Chondrocyte (in vitro differentiated cells): Measurements from ENCODE around the gene PFAS. TPM values are rescaled to one million over a fixed set of nuclear protein-coding genes. Genes with fewer than 3 reads are reported as not detected.

Experiments
- DNase-seq: peaks from one replicate; pipeline ENCODE4 v3.0.0; 2021; ENCODE audit warnings: mixed read lengths, low spot score
- H3K27ac Mint-ChIP-seq: one replicate; pipeline ENCODE4 v1.8.0; 2021; ENCODE audit warnings: mild to moderate bottlenecking, moderate library complexity, mixed read lengths; ENCODE audit not compliant: unreplicated experiment
- H3K27me3 Mint-ChIP-seq: 2 replicates; pipeline ENCODE4 v1.8.0; 2021; ENCODE audit warnings: low read depth, mixed read lengths
- H3K36me3 Mint-ChIP-seq: 2 replicates; pipeline ENCODE4 v1.8.0; 2021; ENCODE audit warnings: low read depth, mixed read lengths
- H3K4me1 Mint-ChIP-seq: 2 replicates; pipeline ENCODE4 v1.8.0; 2021; ENCODE audit warnings: low read depth, mild to moderate bottlenecking, mixed read lengths
- H3K4me3 Mint-ChIP-seq: one replicate; pipeline ENCODE4 v1.8.0; 2021; ENCODE audit warnings: mild to moderate bottlenecking, moderate library complexity, mixed read lengths; ENCODE audit not compliant: unreplicated experiment
- H3K9me3 Mint-ChIP-seq: 2 replicates; pipeline ENCODE4 v1.8.0; 2021; ENCODE audit warnings: low read depth, mixed read lengths
- CTCF ChIP-seq: fragments of 200-600 bp; sonication (generic); IDR thresholded peaks from 2 replicates; pipeline ENCODE4 v1.5.0; 2021; ENCODE audit warnings: antibody characterized with exemption, mild to moderate bottlenecking, moderate library complexity
- total RNA-seq: library from RNA; stranded (reverse); gene quantifications from 3 replicates; pipeline ENCODE4 v1.2.1, GENCODE V29; 2021

PFAS gene
- total RNA-seq, 1 donor from 2014 or later: 32.7 TPM

GRCh38 chr17:8222380-8222629, 26.8 kb upstream of the PFAS start:
- peak overlapping the region; percentile 96 for H3K4me3 Mint-ChIP-seq
- H3K27ac Mint-ChIP-seq: peak overlapping the region; percentile 99
- H3K36me3 Mint-ChIP-seq: no peaks in the 10 kb centered on the region
- TF ChIP-seq CTCF: no peak
- DNase-seq: no peak
- peaks cover 50% of the 10 kb centered on the region for H3K4me1 Mint-ChIP-seq
- H3K9me3 Mint-ChIP-seq: no peaks in the 10 kb centered on the region
- H3K27me3 Mint-ChIP-seq: no peaks in the 10 kb centered on the region

- H3K27me3 Mint-ChIP-seq: no peaks in the 10 kb centered on the region
- no peaks in the 10 kb centered on the region for H3K36me3 Mint-ChIP-seq
- no peak for TF ChIP-seq CTCF
- H3K4me3 Mint-ChIP-seq: peak overlapping the region; percentile 96
- peaks cover 54% of the 10 kb centered on the region for H3K4me1 Mint-ChIP-seq
- peak overlapping the region; percentile 99 for H3K27ac Mint-ChIP-seq
- peak; percentile 95 for DNase-seq
- H3K9me3 Mint-ChIP-seq: no peaks in the 10 kb centered on the region
These were observed 26.3 kb upstream of the PFAS start for GRCh38 chr17:8222630-8223355.

GRCh38 chr17:8223356-8224126, 25.5 kb upstream of the PFAS start:
- H3K27me3 Mint-ChIP-seq: no peaks in the 10 kb centered on the region
- TF ChIP-seq CTCF: peak; percentile 70
- peaks cover 49% of the 10 kb centered on the region for H3K4me1 Mint-ChIP-seq
- H3K4me3 Mint-ChIP-seq: peak overlapping the region; percentile 96
- no peaks in the 10 kb centered on the region for H3K36me3 Mint-ChIP-seq
- H3K27ac Mint-ChIP-seq: peak overlapping the region; percentile 99
- DNase-seq: no peak
- no peaks in the 10 kb centered on the region for H3K9me3 Mint-ChIP-seq

GRCh38 chr17:8224891-8225812, 23.9 kb upstream of the PFAS start:
- peaks cover 41% of the 10 kb centered on the region for H3K4me1 Mint-ChIP-seq
- DNase-seq: no peak
- no peaks in the 10 kb centered on the region for H3K27me3 Mint-ChIP-seq
- H3K27ac Mint-ChIP-seq: peak overlapping the region; percentile 99
- H3K36me3 Mint-ChIP-seq: peaks cover 10% of the 10 kb centered on the region
- H3K4me3 Mint-ChIP-seq: no peak overlapping the region
- TF ChIP-seq CTCF: no peak
- no peaks in the 10 kb centered on the region for H3K9me3 Mint-ChIP-seq
